ENCODE data around the gene OR8I2.
"Not testable (repeated sequence)": the region's sequence is repeated elsewhere in the genome, so short reads cannot be mapped to it uniquely, and the experiment has no call there.

The OR8I2 gene

DNA sequence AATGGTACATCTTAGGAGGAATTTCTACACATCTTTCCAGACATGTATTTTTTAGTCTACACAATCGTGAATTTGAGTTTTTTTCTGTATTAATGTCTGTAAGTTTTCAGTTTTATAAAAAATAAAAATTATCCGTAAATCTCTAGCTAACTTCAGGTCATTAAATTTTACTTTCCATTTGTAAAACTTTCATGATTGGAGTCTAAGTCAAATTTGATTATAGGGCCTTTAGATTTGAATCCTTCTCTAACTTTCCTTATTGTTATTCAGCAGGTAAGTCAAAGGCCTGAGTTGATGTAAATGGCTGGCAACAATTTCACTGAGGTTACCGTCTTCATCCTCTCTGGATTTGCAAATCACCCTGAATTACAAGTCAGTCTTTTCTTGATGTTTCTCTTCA lies at the start of gene OR8I2:
Gene OR8I2, plus strand, starts transcription at position 301 of the 400 bp plus-strand sequence. Its CDS starts 0 bp downstream, at position 301.
- no peak for DNase-seq

GRCh38 chr11:56045538-56045937 lies 47.6 kb upstream of the OR8I2 start:
- no peak for DNase-seq

GRCh38 chr11:56048480-56048879 lies 44.6 kb upstream of the OR8I2 start:
- no peak for DNase-seq

GRCh38 chr11:56049487-56049886 lies 43.6 kb upstream of the OR8I2 start:
- no peak for DNase-seq

DNA sequence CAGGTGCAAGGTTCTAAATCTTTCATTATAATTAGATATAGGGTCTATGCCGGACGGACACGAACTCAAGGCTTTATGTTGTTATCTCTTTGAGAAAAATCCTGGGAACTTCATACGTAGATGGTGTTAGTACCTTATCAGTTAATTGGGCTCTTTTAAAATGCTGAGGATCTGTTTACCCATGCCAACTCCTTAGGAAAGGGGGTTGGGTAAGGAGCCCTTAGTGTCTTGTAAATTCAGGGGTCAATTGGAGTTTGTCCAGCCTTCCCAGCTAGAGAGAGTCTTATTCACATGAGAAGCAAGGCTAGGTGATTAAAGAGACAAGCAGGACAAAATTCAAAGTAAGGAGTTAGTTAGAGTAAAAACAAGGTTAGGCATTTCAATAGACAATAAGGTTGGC lies 36.7 kb upstream of the OR8I2 start:
- not testable (repeated sequence) for DNase-seq

GRCh38 chr11:56057661-56058237 lies 35.4 kb upstream of the OR8I2 start:
- not testable (repeated sequence) for DNase-seq

- DNase-seq: not testable (repeated sequence)
Measured at GRCh38 chr11:56058260-56058780, 34.8 kb upstream of the OR8I2 start.

DNA sequence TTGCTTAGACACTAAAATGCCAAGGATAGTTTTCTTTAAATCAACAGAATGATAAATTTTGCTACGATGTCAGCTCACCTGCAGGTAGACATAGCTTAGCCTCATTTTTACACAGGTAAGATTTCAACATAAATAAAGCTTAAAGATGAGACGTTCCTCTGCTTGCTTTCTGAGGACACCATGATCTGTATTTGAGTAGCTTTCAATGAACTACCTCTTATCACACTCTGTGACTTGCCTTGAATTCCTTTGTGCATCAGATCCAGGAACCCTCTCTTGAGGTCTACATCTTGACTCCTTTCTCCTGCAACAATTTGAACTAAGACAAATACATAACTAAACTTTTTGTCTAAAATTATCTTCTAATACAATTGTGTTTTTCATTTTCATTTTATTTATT lies 26.1 kb upstream of the OR8I2 start:
- no peak for DNase-seq

GRCh38 chr11:56089697-56090096 lies 3.4 kb upstream of the OR8I2 start:
- DNase-seq: no peak

GRCh38 chr11:56103210-56103737 lies 10.2 kb downstream of the OR8I2 start, which contains the start of gene OR8H2:
TSS of gene OR8H2 (plus strand) at chr11:56103687. CDS start at chr11:56105043, 1,356 bp downstream.
- DNase-seq: no peak

- no peak for DNase-seq
Measured at GRCh38 chr11:56122073-56122472, 29.0 kb downstream of the OR8I2 start, which contains the start of gene OR8H3. TSS of gene OR8H3 (plus strand) at chr11:56122373. CDS start at chr11:56122373, 0 bp downstream.

DNA sequence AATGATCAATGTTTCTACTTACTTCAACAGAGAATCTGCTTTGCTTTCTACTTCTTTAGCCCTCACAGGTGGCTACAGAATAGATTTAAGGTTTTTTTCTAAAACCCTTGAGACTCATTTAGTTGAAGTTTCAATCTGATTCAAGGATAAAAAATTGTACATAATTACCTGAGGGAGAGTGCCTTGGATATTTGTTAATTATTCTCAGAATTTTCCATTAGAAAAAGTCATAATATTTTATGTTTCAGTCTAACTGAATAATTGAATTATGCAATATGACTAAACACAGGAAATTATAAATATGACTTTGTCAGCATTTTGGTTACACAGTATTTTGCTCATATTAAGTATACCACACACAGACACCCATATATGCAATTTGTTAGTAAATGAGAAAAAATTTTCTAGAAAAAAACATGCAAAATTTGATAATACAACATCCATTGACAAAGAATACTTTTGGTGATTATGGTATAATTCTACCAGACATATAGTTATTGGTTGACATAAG lies 47.1 kb downstream of the OR8I2 start, which contains the start of gene OR8J3:
Gene OR8J3, minus strand, starts transcription at position 51 of the 511 bp plus-strand sequence. CDS start 2,483 bp downstream, outside the sequence.
- no peak for DNase-seq

DNA sequence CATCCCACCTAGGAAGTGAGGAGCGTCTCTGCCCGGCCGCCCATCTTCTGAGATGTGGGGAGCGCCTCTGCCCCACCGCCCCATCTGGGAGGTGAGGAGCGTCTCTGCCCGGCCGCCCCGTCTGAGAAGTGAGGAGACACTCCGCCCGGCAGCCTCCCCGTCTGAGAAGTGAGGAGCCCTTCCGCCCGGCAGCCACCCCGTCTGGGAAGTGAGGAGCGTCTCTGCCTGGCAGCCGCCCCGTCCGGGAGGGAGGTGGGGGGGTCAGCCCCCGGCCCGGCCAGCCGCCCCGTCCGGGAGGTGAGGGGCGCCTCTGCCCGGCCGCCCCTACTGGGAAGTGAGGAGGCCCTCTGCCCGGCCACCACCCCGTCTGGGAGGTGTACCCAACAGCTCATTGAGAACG lies 50.6 kb downstream of the OR8I2 start:
- DNase-seq: not testable (repeated sequence)
